Gastrocnemius medialis (tissue), 4 donors: ENCODE measurements around the gene TMEM60. TPM values are rescaled to one million over a fixed set of nuclear protein-coding genes. Genes with fewer than 3 reads are reported as not detected.

Experiments used
- ATAC-seq, 2 donors: fragments of 150-250 bp; one replicate each; pipeline ENCODE4 v1.9.1; 2016
- DNase-seq, 2 donors: peaks; one replicate each; pipeline ENCODE4 v3.0.0-alpha.2; 2019
- H3K27ac ChIP-seq, 4 donors: fragments of 200-600 bp; sonication (generic); 1 replicate in 1 of 4; 2 replicates in 3 of 4; pipeline ENCODE4 v1.5.1; 2016 to 2018; ENCODE audit warnings: mild to moderate bottlenecking in 2 of 4, moderate library complexity in 1 of 4
- H3K27me3 ChIP-seq, 3 donors: fragments of 200-600 bp; sonication (generic) in 2 of 3; 1 replicate in 1 of 3; 2 replicates in 2 of 3; pipeline versions ENCODE4 v1.5.1 to v1.6.0; 2016 to 2019; ENCODE audit warnings: mild to moderate bottlenecking in 1 of 3, moderate library complexity in 1 of 3
- H3K36me3 ChIP-seq, 2 donors: fragments of 200-600 bp; sonication (generic) in 1 of 2; one replicate each; pipeline ENCODE4 v1.5.1; 2017 to 2018
- H3K4me1 ChIP-seq, 2 donors: fragments of 200-600 bp; sonication (generic) in 1 of 2; one replicate each; pipeline ENCODE4 v1.5.1; 2016 to 2017; ENCODE audit warnings: mild to moderate bottlenecking in 2 of 2
- H3K4me3 ChIP-seq, 4 donors: fragments of 200-600 bp; sonication (generic) in 3 of 4; 1 replicate in 1 of 4; 2 replicates in 3 of 4; pipeline ENCODE4 v1.5.1; 2016 to 2019; ENCODE audit warnings: mild to moderate bottlenecking in 2 of 4
- H3K9me3 ChIP-seq, 3 donors: fragments of 200-600 bp; sonication (generic) in 2 of 3; 1 replicate in 1 of 3; 2 replicates in 2 of 3; pipeline ENCODE4 v1.5.1; 2016 to 2019
- CTCF ChIP-seq, 5 experiments: fragments of 450-650 bp in 3 of 5; fragments of 200-600 bp in 2 of 5; sonication (generic) in 2 of 5; IDR thresholded peaks in 4 of 5; conservative IDR thresholded peaks in 1 of 5; 1 replicate in 4 of 5; 2 replicates in 1 of 5; pipeline ENCODE4 v1.5.1; 2016 to 2019; ENCODE audit warnings: antibody characterized with exemption in 5 of 5, mild to moderate bottlenecking in 3 of 5, moderate library complexity in 3 of 5
- POLR2A ChIP-seq, 2 donors: fragments of 450-650 bp; IDR thresholded peaks; one replicate each; pipeline ENCODE4 v1.6.1; 2017; ENCODE audit warnings: antibody characterized with exemption in 2 of 2, mild to moderate bottlenecking in 2 of 2, moderate library complexity in 2 of 2
- in situ Hi-C, 4 donors: fragments of 200-750 bp; cut with MboI; loops; one replicate each; pipeline versions ENCODE4 v1.15.0 to v1.8.0; 2017; ENCODE audit warnings: low sequenced_read_pairs in 4 of 4
- intact Hi-C: fragments of 100-400 bp; cut with DNase I; formaldehyde crosslinking; loops from one replicate; pipeline ENCODE4 v1.15.1; 2023; ENCODE audit warnings: low total_unique reads
- total RNA-seq, 4 donors: library from RNA; depleted of rRNA; stranded (reverse); fragments of >200 nt; gene quantifications; one replicate each; pipeline versions ENCODE4 v1.1.0 to v1.2.3, GENCODE V29; 2016

TMEM60 gene
- total RNA-seq, 4 donors from 2014 or later = 7.0 to 26.9 (median 13.3) TPM

- Histone ChIP-seq H3K27me3 (no peaks in the 10 kb centered on the region), H3K4me3 (no peak overlapping the region), H3K9me3 (peaks cover 0 to 8% (median 4%) of the 10 kb centered on the region in 3 donors), H3K36me3 (no peaks in the 10 kb centered on the region), H3K27ac (no peak overlapping the region), H3K4me1 (peaks cover 13 to 16% of the 10 kb centered on the region in 2 donors)
- intact Hi-C loops (no loop called here), in situ Hi-C loops (no loop called here)
- TF ChIP-seq POLR2A (IDR thresholded peaks at IDR 0.05) (no peak), CTCF (IDR thresholded peaks at IDR 0.05 in 4 of 5, conservative IDR thresholded peaks at IDR 0.05 in 1 of 5) (no peak)
- no peak for DNase-seq
- ATAC-seq = no peak
These were observed 22.7 kb upstream of the TMEM60 start for GRCh38 chr7:77820967-77821366.

GRCh38 chr7:77819021-77819420 is 20.8 kb upstream of the TMEM60 start:
- TF ChIP-seq CTCF (IDR thresholded peaks at IDR 0.05 in 4 of 5, conservative IDR thresholded peaks at IDR 0.05 in 1 of 5) (no peak), POLR2A (IDR thresholded peaks at IDR 0.05) (no peak)
- in situ Hi-C loops (no loop called here), intact Hi-C loops (no loop called here)
- Histone ChIP-seq H3K36me3 (no peaks in the 10 kb centered on the region), H3K27ac (no peak overlapping the region), H3K4me1 (peaks cover 9 to 14% of the 10 kb centered on the region in 2 donors), H3K4me3 (no peak overlapping the region), H3K27me3 (no peaks in the 10 kb centered on the region), H3K9me3 (peaks cover 0 to 8% (median 4%) of the 10 kb centered on the region in 3 donors)
- DNase-seq = no peak
- no peak for ATAC-seq

GRCh38 chr7:77813180-77813579 is 14.9 kb upstream of the TMEM60 start:
- DNase-seq (no peak), ATAC-seq (no peak)
- TF ChIP-seq POLR2A (IDR thresholded peaks at IDR 0.05) (no peak), CTCF (IDR thresholded peaks at IDR 0.05 in 4 of 5, conservative IDR thresholded peaks at IDR 0.05 in 1 of 5) (no peak)
- in situ Hi-C loops (no loop called here), intact Hi-C loops (loop anchor here (5.0 kb wide), 1 partner anchor 64 kb away; no protein-coding TSS in a partner anchor)
- Histone ChIP-seq H3K27ac (peak overlapping the region; percentile 56 to 81 (median 68)), H3K4me1 (peaks cover 23 to 33% of the 10 kb centered on the region in 2 donors), H3K9me3 (no peaks in the 10 kb centered on the region), H3K4me3 (no peak overlapping the region), H3K27me3 (no peaks in the 10 kb centered on the region), H3K36me3 (no peaks in the 10 kb centered on the region)

- Histone ChIP-seq H3K27me3 (no peaks in the 10 kb centered on the region), H3K27ac (peak overlapping the region; percentile 56 to 81 (median 68)), H3K36me3 (no peaks in the 10 kb centered on the region), H3K9me3 (no peaks in the 10 kb centered on the region), H3K4me3 (no peak overlapping the region), H3K4me1 (peaks cover 23 to 33% of the 10 kb centered on the region in 2 donors)
- ATAC-seq = peak; percentile 92 to 96
- in situ Hi-C loops = no loop called here
- TF ChIP-seq POLR2A (IDR thresholded peaks at IDR 0.05) (no peak), CTCF (IDR thresholded peaks at IDR 0.05 in 4 of 5, conservative IDR thresholded peaks at IDR 0.05 in 1 of 5) (no peak)
- no peak for DNase-seq
- intact Hi-C loops = loop anchor here (5.0 kb wide), 1 partner anchor 65 kb away; no protein-coding TSS in a partner anchor
These were observed 14.1 kb upstream of the TMEM60 start for GRCh38 chr7:77812290-77812685.
